Naive thymus-derived CD4-positive, alpha-beta T cell (primary cell): ENCODE results near the gene MBOAT2. TPM values are rescaled to one million over a fixed set of nuclear protein-coding genes. Genes with fewer than 3 reads are reported as not detected.
A peak's percentile ranks its signal among the peaks of the same experiment; 100 is the strongest.
"Not testable (repeated sequence)": the region's sequence is repeated elsewhere in the genome, so short reads cannot be mapped to it uniquely, and the experiment has no call there.

Experiments used
- ATAC-seq: fragments of 150-1000 bp; cut with Tn5 transposase; 2 replicates; pipeline ENCODE4 v1.10.0; 2021; ENCODE audit warnings: mild to moderate bottlenecking, moderate library complexity
- CTCF ChIA-PET: fragments of 350-600 bp; sonication (Branson Sonifier 250); formaldehyde crosslinking; loops from one replicate; lab custom pipeline; 2021; ENCODE audit warnings: antibody characterized with exemption; lab: Charles Lee
- POLR2A ChIA-PET: fragments of 350-600 bp; sonication (Branson Sonifier 250); formaldehyde crosslinking; loops from one replicate; lab custom pipeline; 2021; ENCODE audit warnings: antibody characterized with exemption, inconsistent platforms; lab: Charles Lee
- DNase-seq, 9 donors: peaks; one replicate each; pipeline versions ENCODE4 v3.0.0 to v3.0.0-alpha.2; 2020 to 2022; ENCODE audit warnings: mixed read lengths in 1 of 9
- H3K27ac ChIP-seq: one replicate; pipeline ENCODE4 v1.7.0; 2013; ENCODE audit warnings: mild to moderate bottlenecking, low read depth, low read length, moderate library complexity
- H3K27me3 ChIP-seq, 2 donors: one replicate each; pipeline ENCODE4 v1.7.0; 2013; ENCODE audit warnings: low read length in 2 of 2, mild to moderate bottlenecking in 2 of 2, moderate library complexity in 2 of 2; ENCODE audit not compliant: control insufficient read depth in 2 of 2, insufficient read depth in 2 of 2
- H3K36me3 ChIP-seq, 3 experiments: 1 replicate in 2 of 3; 2 replicates in 1 of 3; pipeline ENCODE4 v1.7.0; 2013; ENCODE audit warnings: low read length in 3 of 3, mild to moderate bottlenecking in 3 of 3, moderate library complexity in 1 of 3; ENCODE audit not compliant: insufficient read depth in 3 of 3, control insufficient read depth in 2 of 3
- H3K4me1 ChIP-seq, 2 donors: one replicate each; pipeline ENCODE4 v1.7.0; 2013; ENCODE audit warnings: low read length in 2 of 2, mild to moderate bottlenecking in 2 of 2, moderate library complexity in 1 of 2; ENCODE audit not compliant: control insufficient read depth in 2 of 2, insufficient read depth in 2 of 2
- H3K4me3 ChIP-seq: 2 replicates; pipeline ENCODE4 v1.7.0; 2013; ENCODE audit warnings: mild to moderate bottlenecking, low read length
- H3K9me3 ChIP-seq, 3 experiments: 1 replicate in 2 of 3; 2 replicates in 1 of 3; pipeline ENCODE4 v1.7.0; 2013; ENCODE audit warnings: low read length in 3 of 3; ENCODE audit not compliant: control insufficient read depth in 2 of 3
- H3K27ac Mint-ChIP-seq, 9 donors: one replicate each; pipeline ENCODE4 v1.8.0; 2020 to 2022; ENCODE audit warnings: mixed read lengths in 9 of 9, mild to moderate bottlenecking in 8 of 9, moderate library complexity in 5 of 9, inconsistent platforms in 2 of 9
- H3K27me3 Mint-ChIP-seq, 5 donors: one replicate each; pipeline ENCODE4 v1.8.0; 2021 to 2022; ENCODE audit warnings: mixed read lengths in 5 of 5, mild to moderate bottlenecking in 1 of 5
- H3K36me3 Mint-ChIP-seq, 5 donors: one replicate each; pipeline ENCODE4 v1.8.0; 2020 to 2022; ENCODE audit warnings: mixed read lengths in 5 of 5, mild to moderate bottlenecking in 3 of 5, inconsistent platforms in 1 of 5
- H3K4me1 Mint-ChIP-seq, 7 donors: one replicate each; pipeline ENCODE4 v1.8.0; 2020 to 2022; ENCODE audit warnings: mixed read lengths in 7 of 7, mild to moderate bottlenecking in 3 of 7, inconsistent platforms in 1 of 7
- H3K4me3 Mint-ChIP-seq, 10 donors: one replicate each; pipeline ENCODE4 v1.8.0; 2020 to 2022; ENCODE audit warnings: mild to moderate bottlenecking in 10 of 10, mixed read lengths in 10 of 10, moderate library complexity in 6 of 10, inconsistent platforms in 2 of 10
- H3K9me3 Mint-ChIP-seq, 11 donors: one replicate each; pipeline ENCODE4 v1.8.0; 2020 to 2022; ENCODE audit warnings: mixed read lengths in 11 of 11, mild to moderate bottlenecking in 4 of 11, inconsistent platforms in 1 of 11, moderate library complexity in 1 of 11
- intact Hi-C, 2 donors: fragments of 100-400 bp; cut with micrococcal nuclease; formaldehyde crosslinking; loops; one replicate each; pipeline ENCODE4 v1.15.1; 2023
- polyA plus RNA-seq, 2 donors: library from polyadenylated mRNA; unstranded; fragments of 300-500 nt; fragmentation: Illumina TruSeq; gene quantifications; one replicate each; pipeline ENCODE4 v1.2.3, GENCODE V29; 2021
- total RNA-seq, 6 experiments: library from RNA in 5 of 6; stranded (reverse) in 5 of 6; gene quantifications; 1 replicate in 5 of 6; 2 replicates in 1 of 6; pipeline ENCODE4 v1.2.3 and lab custom pipeline; 2021 to 2026

Gene MBOAT2
- total and polyA plus RNA-seq, 7 experiments from 2014 or later = 0.90 to 6.0 (median 1.9) TPM

DNA sequence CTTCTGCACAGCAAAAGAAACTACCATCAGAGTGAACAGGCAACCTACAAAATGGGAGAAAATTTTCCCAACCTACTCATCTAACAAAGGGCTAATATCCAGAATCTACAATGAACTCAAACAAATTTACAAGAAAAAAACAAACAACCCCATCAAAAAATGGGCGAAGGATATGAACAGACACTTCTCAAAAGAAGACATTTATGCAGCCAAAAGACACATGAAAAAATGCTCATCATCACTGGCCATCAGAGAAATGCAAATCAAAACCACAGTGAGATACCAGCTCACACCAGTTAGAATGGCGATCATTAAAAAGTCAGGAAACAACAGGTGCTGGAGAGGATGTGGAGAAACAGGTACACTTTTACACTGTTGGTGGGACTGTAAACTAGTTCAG is 40.0 kb upstream of the MBOAT2 start:
- CTCF ChIA-PET, H3K27me3 ChIP-seq, H3K36me3 ChIP-seq, H3K36me3 Mint-ChIP-seq, intact Hi-C loops, H3K27ac ChIP-seq, H3K4me1 Mint-ChIP-seq, H3K4me1 ChIP-seq, ATAC-seq, H3K4me3 ChIP-seq, H3K4me3 Mint-ChIP-seq, H3K27me3 Mint-ChIP-seq, H3K9me3 ChIP-seq, POLR2A ChIA-PET, DNase-seq, H3K27ac Mint-ChIP-seq: not testable (repeated sequence)
- H3K9me3 Mint-ChIP-seq = peaks cover 0 to 14% (median 2%) of the 10 kb centered on the region in 11 donors

DNA sequence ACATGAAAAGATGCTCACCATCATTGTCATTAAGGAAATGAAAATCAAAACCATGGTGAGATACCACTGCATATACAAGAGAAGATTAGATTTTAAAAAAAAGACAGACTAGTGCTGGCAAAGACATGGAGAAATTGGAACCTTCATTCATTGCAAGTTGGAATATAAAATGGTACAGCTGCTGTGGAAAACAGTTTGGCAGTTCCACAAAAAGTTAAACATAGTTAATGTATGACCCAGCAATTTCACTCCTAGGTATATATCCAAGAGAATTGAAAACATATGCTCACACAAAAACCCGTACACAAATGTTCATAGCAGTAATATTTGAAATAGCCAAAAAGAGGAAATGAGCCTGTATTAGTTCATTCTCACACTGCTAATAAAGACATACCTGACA is 33.7 kb upstream of the MBOAT2 start:
- Histone ChIP-seq H3K36me3 (no peaks in the 10 kb centered on the region), H3K27me3 (no peaks in the 10 kb centered on the region), H3K4me1 (no peaks in the 10 kb centered on the region), H3K9me3 (no peaks in the 10 kb centered on the region), H3K4me3 (no peak overlapping the region), H3K27ac (no peak overlapping the region)
- ChIA-PET POLR2A (no interaction called here), CTCF (no interaction called here)
- H3K27me3 Mint-ChIP-seq = peaks cover 17 to 52% (median 30%) of the 10 kb centered on the region in 5 donors
- peaks cover 0 to 16% (median 5%) of the 10 kb centered on the region in 7 donors for H3K4me1 Mint-ChIP-seq
- H3K9me3 Mint-ChIP-seq = peaks cover 0 to 26% (median 9%) of the 10 kb centered on the region in 11 donors
- no peak for DNase-seq
- peaks cover 0 to 7% (median 0%) of the 10 kb centered on the region in 5 donors for H3K36me3 Mint-ChIP-seq
- intact Hi-C loops = no loop called here
- no peak overlapping the region for H3K27ac Mint-ChIP-seq
- ATAC-seq = no peak
- H3K4me3 Mint-ChIP-seq = no peak overlapping the region

DNA sequence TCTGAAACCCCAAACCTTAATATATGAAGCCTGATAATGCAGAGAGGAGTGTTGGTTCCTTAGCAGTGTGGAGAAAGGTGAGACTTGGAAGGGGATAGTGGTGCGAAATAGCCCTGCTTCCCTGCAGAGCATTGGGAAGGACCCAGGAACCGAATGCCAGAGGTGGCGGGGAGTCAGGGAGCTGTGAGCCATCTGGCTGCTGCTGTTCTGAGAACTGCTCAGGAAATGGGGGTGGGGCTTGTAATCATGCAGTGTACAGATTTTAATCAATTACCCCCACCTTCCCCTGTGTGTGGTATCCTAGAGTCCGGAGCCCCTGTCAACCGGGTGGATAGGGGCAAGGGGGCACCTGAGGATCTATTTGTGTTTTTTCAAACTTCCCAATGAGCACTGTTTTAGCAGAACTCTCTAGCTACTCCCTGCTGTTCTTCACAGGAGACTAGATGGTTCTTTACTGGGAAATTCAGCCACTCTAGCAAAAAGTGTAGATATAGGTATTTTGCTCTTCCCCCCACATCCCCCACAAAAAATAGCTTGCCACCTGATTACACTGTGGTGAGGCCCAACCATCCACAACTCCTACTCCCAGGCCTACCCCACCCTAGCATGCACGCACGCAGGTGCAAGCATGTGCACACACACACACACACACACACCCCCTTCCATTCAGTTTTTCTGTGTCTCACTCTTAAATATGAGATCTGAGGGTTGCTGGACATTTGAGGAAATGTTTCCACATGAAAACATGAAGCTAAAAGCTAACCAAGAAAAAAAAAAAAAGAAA is 30.1 kb upstream of the MBOAT2 start:
- Histone ChIP-seq H3K27ac (no peak overlapping the region), H3K4me1 (no peaks in the 10 kb centered on the region), H3K9me3 (no peaks in the 10 kb centered on the region), H3K4me3 (no peak overlapping the region), H3K27me3 (no peaks in the 10 kb centered on the region), H3K36me3 (no peaks in the 10 kb centered on the region)
- Mint-ChIP-seq H3K36me3 (peaks cover 0 to 7% (median 0%) of the 10 kb centered on the region in 5 donors), H3K27ac (peak overlapping the region in 2 of 9 donors; percentile 4 to 10), H3K9me3 (peaks cover 0 to 16% (median 7%) of the 10 kb centered on the region in 11 donors), H3K4me1 (peaks cover 0 to 16% (median 5%) of the 10 kb centered on the region in 7 donors), H3K4me3 (peak overlapping the region in 1 of 10 donors; percentile 2), H3K27me3 (peaks cover 31 to 62% (median 41%) of the 10 kb centered on the region in 5 donors)
- intact Hi-C loops = no loop called here
- CTCF ChIA-PET = no interaction called here
- no peak for DNase-seq
- POLR2A ChIA-PET = no interaction called here
- ATAC-seq = peak; percentile 32

DNA sequence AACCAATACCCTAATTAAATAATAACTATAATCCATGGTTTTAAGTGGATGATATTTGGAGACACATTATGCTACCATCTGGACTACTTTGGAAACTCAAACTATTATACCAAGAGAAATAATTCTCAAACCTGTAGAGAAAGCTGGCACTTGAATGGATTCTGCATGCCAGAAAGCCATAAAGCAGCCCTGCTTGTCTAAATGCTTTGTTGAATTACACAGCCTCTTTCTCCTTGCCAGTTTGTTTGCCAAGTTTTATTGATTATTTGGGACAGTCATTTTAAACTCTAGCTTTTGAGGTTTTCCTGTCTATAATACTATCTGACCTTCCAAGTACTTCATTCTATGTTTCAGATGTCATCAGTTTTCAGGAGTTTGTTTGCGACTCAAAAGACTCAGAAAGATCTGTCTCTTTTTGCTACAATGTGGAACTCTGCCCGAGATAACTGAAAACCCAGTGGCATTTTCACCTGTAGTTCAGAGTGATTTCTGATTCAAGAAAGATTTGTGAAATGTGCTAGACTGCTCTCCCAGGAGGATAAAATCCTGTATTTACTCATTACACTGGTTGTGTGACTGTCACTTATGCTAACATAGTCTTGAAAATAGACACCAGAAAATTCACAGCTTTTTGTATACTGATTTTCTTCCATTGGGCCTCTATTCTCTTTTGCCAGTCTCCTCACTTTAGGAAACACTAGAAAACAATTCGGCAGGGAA is 29.2 kb upstream of the MBOAT2 start:
- Histone ChIP-seq H3K4me3 (no peak overlapping the region), H3K27me3 (no peaks in the 10 kb centered on the region), H3K9me3 (no peaks in the 10 kb centered on the region), H3K4me1 (no peaks in the 10 kb centered on the region), H3K36me3 (no peaks in the 10 kb centered on the region), H3K27ac (no peak overlapping the region)
- no peak overlapping the region for H3K27ac Mint-ChIP-seq
- ATAC-seq (no peak), DNase-seq (no peak)
- peaks cover 28 to 61% (median 39%) of the 10 kb centered on the region in 5 donors for H3K27me3 Mint-ChIP-seq
- peaks cover 0 to 7% (median 2%) of the 10 kb centered on the region in 11 donors for H3K9me3 Mint-ChIP-seq
- H3K4me1 Mint-ChIP-seq = peaks cover 0 to 16% (median 5%) of the 10 kb centered on the region in 7 donors
- POLR2A ChIA-PET = no interaction called here
- no peak overlapping the region for H3K4me3 Mint-ChIP-seq
- H3K36me3 Mint-ChIP-seq = peaks cover 0 to under 1% (median 0%) of the 10 kb centered on the region in 5 donors
- intact Hi-C loops = no loop called here
- CTCF ChIA-PET = no interaction called here

DNA sequence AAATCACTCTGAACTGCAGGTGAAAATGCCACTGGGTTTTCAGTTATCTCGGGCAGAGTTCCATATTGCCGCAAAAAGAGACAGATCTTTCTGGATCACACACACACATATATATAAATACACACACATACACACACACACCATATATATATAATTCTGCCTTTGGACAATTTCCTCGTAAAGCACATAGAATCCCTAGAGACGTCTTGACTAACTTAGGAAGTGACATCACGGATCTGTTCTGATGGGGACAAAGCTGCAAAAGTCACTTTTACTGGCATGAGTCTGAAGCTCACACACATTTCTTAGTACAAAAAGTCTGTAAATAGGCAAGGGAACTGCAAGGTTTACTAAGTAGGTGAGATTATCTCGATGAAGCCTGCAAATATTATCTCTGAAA is 28.6 kb upstream of the MBOAT2 start:
- no peak for DNase-seq
- peaks cover 22 to 62% (median 44%) of the 10 kb centered on the region in 5 donors for H3K27me3 Mint-ChIP-seq

DNA sequence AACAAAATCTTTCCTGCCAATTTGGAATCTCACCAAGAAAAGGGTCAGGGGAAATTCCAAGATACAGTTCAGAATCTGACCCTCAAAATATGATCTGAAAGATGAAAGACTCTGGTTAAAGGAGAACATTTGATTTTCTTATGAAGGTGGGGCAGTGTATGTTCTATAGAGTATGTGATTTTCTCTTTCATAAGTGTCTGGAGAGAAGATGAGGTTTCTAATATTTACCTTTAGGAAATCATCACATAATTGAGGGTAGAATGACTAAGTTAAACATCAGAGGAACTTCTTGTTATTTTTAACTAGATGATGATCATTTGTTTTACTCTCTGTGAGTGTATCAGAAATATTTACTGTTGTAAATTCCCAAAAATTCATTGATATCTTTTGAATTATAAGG is 27.8 kb upstream of the MBOAT2 start:
- CTCF ChIA-PET = no interaction called here
- Mint-ChIP-seq H3K4me3 (no peak overlapping the region), H3K36me3 (no peaks in the 10 kb centered on the region), H3K9me3 (peaks cover 0 to 1% (median 0%) of the 10 kb centered on the region in 11 donors), H3K4me1 (peaks cover 0 to 16% (median 5%) of the 10 kb centered on the region in 7 donors), H3K27me3 (peaks cover 19 to 64% (median 50%) of the 10 kb centered on the region in 5 donors), H3K27ac (no peak overlapping the region)
- intact Hi-C loops = no loop called here
- Histone ChIP-seq H3K27me3 (no peaks in the 10 kb centered on the region), H3K4me1 (no peaks in the 10 kb centered on the region), H3K27ac (no peak overlapping the region), H3K4me3 (no peak overlapping the region), H3K36me3 (no peaks in the 10 kb centered on the region), H3K9me3 (no peaks in the 10 kb centered on the region)
- ATAC-seq (no peak), DNase-seq (no peak)
- POLR2A ChIA-PET = no interaction called here

More for the DNA sequence above, 28.6 kb upstream of the MBOAT2 start:
- intact Hi-C loops = no loop called here
- Histone ChIP-seq H3K36me3 (no peaks in the 10 kb centered on the region), H3K9me3 (no peaks in the 10 kb centered on the region), H3K27ac (no peak overlapping the region), H3K4me1 (no peaks in the 10 kb centered on the region), H3K4me3 (no peak overlapping the region), H3K27me3 (no peaks in the 10 kb centered on the region)
- POLR2A ChIA-PET = no interaction called here
- no peak for ATAC-seq
- Mint-ChIP-seq H3K36me3 (no peaks in the 10 kb centered on the region), H3K4me3 (no peak overlapping the region), H3K9me3 (peaks cover 0 to 3% (median 0%) of the 10 kb centered on the region in 11 donors), H3K27ac (no peak overlapping the region), H3K4me1 (peaks cover 0 to 16% (median 5%) of the 10 kb centered on the region in 7 donors)
- CTCF ChIA-PET = no interaction called here
